H9 (cell line): ENCODE results near the gene DNAJC6. TPM values are rescaled to one million over a fixed set of nuclear protein-coding genes. Genes with fewer than 3 reads are reported as not detected.
A peak's percentile ranks its signal among the peaks of the same experiment; 100 is the strongest.

Experiments
- DNase-seq: peaks from one replicate; pipeline ENCODE4 v3.0.0-alpha.2; 2017
- H2AFZ ChIP-seq: one replicate; pipeline ENCODE4 v1.6.1; 2013; ENCODE audit warnings: mild to moderate bottlenecking, low read length, control low read depth, moderate library complexity
- H2AK5ac ChIP-seq: 2 replicates; pipeline ENCODE4 v1.6.1; 2013; ENCODE audit warnings: low read length, control low read depth, mixed read lengths; ENCODE audit not compliant: insufficient read length
- H2BK120ac ChIP-seq: one replicate; pipeline ENCODE4 v1.6.1; 2013; ENCODE audit warnings: low read depth, mild to moderate bottlenecking, low read length, control low read depth, inconsistent platforms; ENCODE audit not compliant: poor library complexity, severe bottlenecking
- H2BK12ac ChIP-seq: 2 replicates; pipeline ENCODE4 v1.6.1; 2013; ENCODE audit warnings: low read length, control low read depth, mixed read lengths, low read depth; ENCODE audit not compliant: insufficient read length
- H2BK15ac ChIP-seq: 2 replicates; pipeline ENCODE4 v1.6.1; 2013; ENCODE audit warnings: low read depth, low read length, control low read depth
- H2BK20ac ChIP-seq: one replicate; pipeline ENCODE4 v1.6.1; 2013; ENCODE audit warnings: low read depth, mild to moderate bottlenecking, low read length, control low read depth, inconsistent platforms; ENCODE audit not compliant: poor library complexity, severe bottlenecking
- H2BK5ac ChIP-seq: 2 replicates; pipeline ENCODE4 v1.6.1; 2013; ENCODE audit warnings: low read length, control low read depth, mixed read lengths; ENCODE audit not compliant: insufficient read length
- H3K14ac ChIP-seq: 2 replicates; pipeline ENCODE4 v1.6.1; 2013; ENCODE audit warnings: low read length, control low read depth; ENCODE audit not compliant: insufficient read depth
- H3K18ac ChIP-seq: 2 replicates; pipeline ENCODE4 v1.6.1; 2013; ENCODE audit warnings: low read depth, mild to moderate bottlenecking, mixed read lengths, low read length, control low read depth; ENCODE audit not compliant: insufficient read length
- H3K23ac ChIP-seq: 2 replicates; pipeline ENCODE4 v1.6.1; 2013; ENCODE audit warnings: low read length, control low read depth, mixed read lengths, low read depth; ENCODE audit not compliant: insufficient read length
- H3K23me2 ChIP-seq: 2 replicates; pipeline ENCODE4 v1.6.1; 2013; ENCODE audit warnings: low read depth, mild to moderate bottlenecking, mixed read lengths, low read length, control low read depth; ENCODE audit not compliant: insufficient read length, poor library complexity, severe bottlenecking
- H3K27ac ChIP-seq: 2 replicates; pipeline ENCODE4 v1.5.1; 2013; ENCODE audit warnings: low read length, control low read depth, mixed read lengths, low read depth; ENCODE audit not compliant: insufficient read length
- H3K27me3 ChIP-seq: 2 replicates; pipeline ENCODE4 v1.6.1; 2013; ENCODE audit warnings: low read length, control low read depth, inconsistent platforms; ENCODE audit not compliant: insufficient read depth
- H3K4ac ChIP-seq: 2 replicates; pipeline ENCODE4 v1.6.1; 2013; ENCODE audit warnings: low read depth, mild to moderate bottlenecking, control low read depth, inconsistent platforms, low read length, moderate library complexity
- H3K4me1 ChIP-seq: 2 replicates; pipeline ENCODE4 v1.6.1; 2013; ENCODE audit warnings: low read length, control low read depth, inconsistent platforms; ENCODE audit not compliant: insufficient read depth
- H3K4me2 ChIP-seq: 2 replicates; pipeline ENCODE4 v1.6.1; 2013; ENCODE audit warnings: low read length, control low read depth, mixed read lengths; ENCODE audit not compliant: insufficient read length, insufficient read depth
- H3K56ac ChIP-seq: 2 replicates; pipeline ENCODE4 v1.6.1; 2013; ENCODE audit warnings: low read depth, mild to moderate bottlenecking, mixed read lengths, low read length, control low read depth; ENCODE audit not compliant: insufficient read length
- H3K79me1 ChIP-seq: 2 replicates; pipeline ENCODE4 v1.6.1; 2013; ENCODE audit warnings: low read depth, mild to moderate bottlenecking, moderate library complexity, low read length, control low read depth, inconsistent platforms; ENCODE audit not compliant: insufficient read depth, poor library complexity, severe bottlenecking
- H3K79me2 ChIP-seq: 2 replicates; pipeline ENCODE4 v1.6.1; 2013; ENCODE audit warnings: low read length, control low read depth, inconsistent platforms; ENCODE audit not compliant: insufficient read depth
- H3K9ac ChIP-seq: 2 replicates; pipeline ENCODE4 v1.6.1; 2013; ENCODE audit warnings: low read length, control low read depth, mixed read lengths; ENCODE audit not compliant: insufficient read length; ENCODE audit errors: extremely low read depth
- H3K9me3 ChIP-seq: one replicate; pipeline ENCODE4 v1.6.1; 2013; ENCODE audit warnings: low read depth, low read length, inconsistent platforms; ENCODE audit not compliant: control insufficient read depth
- H3T11ph ChIP-seq: one replicate; pipeline ENCODE4 v1.6.1; 2013; ENCODE audit warnings: mild to moderate bottlenecking, low read length, control low read depth, inconsistent platforms
- H4K20me1 ChIP-seq: one replicate; pipeline ENCODE4 v1.6.1; 2013; ENCODE audit not compliant: control insufficient read depth, insufficient read length, insufficient read depth
- H4K5ac ChIP-seq: 2 replicates; pipeline ENCODE4 v1.6.1; 2013; ENCODE audit warnings: low read depth, mild to moderate bottlenecking, mixed read lengths, low read length, control low read depth; ENCODE audit not compliant: insufficient read length
- H4K8ac ChIP-seq: replicated peaks from 2 replicates; pipeline ENCODE4 v1.6.1; 2013; ENCODE audit warnings: low read length, control low read depth, mixed read lengths, low read depth; ENCODE audit not compliant: insufficient read length
- H4K91ac ChIP-seq: 2 replicates; pipeline ENCODE4 v1.6.1; 2013; ENCODE audit warnings: low read depth, mild to moderate bottlenecking, moderate library complexity, mixed read lengths, low read length, control low read depth; ENCODE audit not compliant: insufficient read length
- H3K27ac Mint-ChIP-seq, 3 experiments: 2 replicates in 2 of 3; 3 replicates in 1 of 3; pipeline ENCODE4 v1.8.0; 2020 to 2021; ENCODE audit warnings: mixed read lengths in 3 of 3, mild to moderate bottlenecking in 1 of 3, moderate library complexity in 1 of 3
- H3K27me3 Mint-ChIP-seq: 2 replicates; pipeline ENCODE4 v1.8.0; 2021; ENCODE audit warnings: low read depth, mild to moderate bottlenecking, moderate library complexity, mixed read lengths
- H3K36me3 Mint-ChIP-seq, 3 experiments: 2 replicates in 2 of 3; 3 replicates in 1 of 3; pipeline ENCODE4 v1.8.0; 2020 to 2021; ENCODE audit warnings: low read depth in 3 of 3, mixed read lengths in 3 of 3; ENCODE audit not compliant: insufficient read depth in 1 of 3
- H3K4me1 Mint-ChIP-seq, 2 experiments: 2 replicates each; pipeline ENCODE4 v1.8.0; 2020; ENCODE audit warnings: mixed read lengths in 2 of 2
- H3K4me3 Mint-ChIP-seq, 2 experiments: 2 replicates in 1 of 2; 3 replicates in 1 of 2; pipeline ENCODE4 v1.8.0; 2020 to 2021; ENCODE audit warnings: mild to moderate bottlenecking in 2 of 2, mixed read lengths in 2 of 2, moderate library complexity in 1 of 2
- H3K9me3 Mint-ChIP-seq, 2 experiments: 2 replicates in 1 of 2; 3 replicates in 1 of 2; pipeline ENCODE4 v1.8.0; 2020; ENCODE audit warnings: mild to moderate bottlenecking in 2 of 2, mixed read lengths in 2 of 2, moderate library complexity in 1 of 2
- WGBS: extraction: QIAGEN DNeasy Blood & Tissue Kit; methylation state at CpG from one replicate; pipeline ENCODE4 v1.1.7; 2013; ENCODE audit warnings: missing lambda C conversion rate, low lambda C conversion rate, mixed read lengths; ENCODE audit not compliant: insufficient read length; ENCODE audit errors: extremely low coverage; 5-methylcytosine and 5-hydroxymethylcytosine counted together
- total RNA-seq: library from RNA; stranded (reverse); gene quantifications from 2 replicates; pipeline ENCODE4 v1.2.1, GENCODE V29; 2021
- TF ChIP-seq, protein P1 (sequence below): fragments of 200-600 bp; sonication (generic); conservative IDR thresholded peaks from 3 replicates; pipeline ENCODE4 v1.8.0; 2021; ENCODE audit warnings: antibody characterized with exemption, mild to moderate bottlenecking

Gene DNAJC6
- total RNA-seq, 1 experiment from 2014 or later = 2.2 TPM

DNA sequence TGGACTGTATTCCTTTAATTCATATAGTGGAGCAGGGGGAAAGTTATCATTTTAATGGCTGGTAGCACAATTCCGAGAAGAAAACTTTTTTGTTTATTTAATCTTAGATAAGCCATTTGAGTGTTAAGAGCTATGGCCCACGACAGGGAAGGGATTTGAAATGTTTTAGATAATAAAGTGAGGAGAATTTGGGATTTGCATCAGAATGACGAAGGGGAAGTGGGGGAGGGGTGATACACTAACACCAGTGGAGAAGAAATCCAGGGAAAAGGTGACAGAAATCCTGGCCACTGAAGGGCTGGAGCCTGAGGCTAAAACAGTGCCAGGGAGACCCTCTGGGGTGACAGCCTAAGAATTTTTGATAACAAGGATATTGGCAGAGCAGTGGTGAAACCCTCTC lies 132.1 kb downstream of the DNAJC6 start:
- H3K4me1 ChIP-seq = peaks cover 5% of the 10 kb centered on the region; the same call in 1 of the 2 replicates
- H3K79me2 ChIP-seq = no peaks in the 10 kb centered on the region
- H3K36me3 Mint-ChIP-seq = peaks cover 0 to 20% (median 7%) of the 10 kb centered on the region in 3 experiments; a peak in 4 of 7 replicates
- H3K18ac ChIP-seq = no peak overlapping the region
- H3K9me3 Mint-ChIP-seq = peaks cover 12% of the 10 kb centered on the region in 2 experiments
- H4K5ac ChIP-seq = no peak overlapping the region
- no CpG with 5 or more reads among the region's 3 CpGs for WGBS
- H3K56ac ChIP-seq = no peak overlapping the region
- no peak overlapping the region for H4K91ac ChIP-seq
- no peak overlapping the region for H2BK5ac ChIP-seq
- peak overlapping the region in 2 of 3 experiments; percentile 15 to 31; a peak in 3 of 7 replicates for H3K27ac Mint-ChIP-seq
- TF ChIP-seq, protein P1, sequence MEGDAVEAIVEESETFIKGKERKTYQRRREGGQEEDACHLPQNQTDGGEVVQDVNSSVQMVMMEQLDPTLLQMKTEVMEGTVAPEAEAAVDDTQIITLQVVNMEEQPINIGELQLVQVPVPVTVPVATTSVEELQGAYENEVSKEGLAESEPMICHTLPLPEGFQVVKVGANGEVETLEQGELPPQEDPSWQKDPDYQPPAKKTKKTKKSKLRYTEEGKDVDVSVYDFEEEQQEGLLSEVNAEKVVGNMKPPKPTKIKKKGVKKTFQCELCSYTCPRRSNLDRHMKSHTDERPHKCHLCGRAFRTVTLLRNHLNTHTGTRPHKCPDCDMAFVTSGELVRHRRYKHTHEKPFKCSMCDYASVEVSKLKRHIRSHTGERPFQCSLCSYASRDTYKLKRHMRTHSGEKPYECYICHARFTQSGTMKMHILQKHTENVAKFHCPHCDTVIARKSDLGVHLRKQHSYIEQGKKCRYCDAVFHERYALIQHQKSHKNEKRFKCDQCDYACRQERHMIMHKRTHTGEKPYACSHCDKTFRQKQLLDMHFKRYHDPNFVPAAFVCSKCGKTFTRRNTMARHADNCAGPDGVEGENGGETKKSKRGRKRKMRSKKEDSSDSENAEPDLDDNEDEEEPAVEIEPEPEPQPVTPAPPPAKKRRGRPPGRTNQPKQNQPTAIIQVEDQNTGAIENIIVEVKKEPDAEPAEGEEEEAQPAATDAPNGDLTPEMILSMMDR = no peak
- no peak overlapping the region for H3K4ac ChIP-seq
- no peak for DNase-seq
- no peaks in the 10 kb centered on the region for H4K20me1 ChIP-seq
- H3K27me3 Mint-ChIP-seq = 0 out of 2 replicates have a peak, but pooled peaks cover 2% of the 10 kb centered on the region
- H2BK12ac ChIP-seq = no peak overlapping the region
- no peak overlapping the region for H4K8ac ChIP-seq
- H3K14ac ChIP-seq = no peak overlapping the region
- no peak overlapping the region for H2BK20ac ChIP-seq
- no peak overlapping the region for H2AFZ ChIP-seq
- H3K9ac ChIP-seq = no peak overlapping the region
- H3T11ph ChIP-seq = no peak overlapping the region
- H3K9me3 ChIP-seq = no peaks in the 10 kb centered on the region
- H3K79me1 ChIP-seq = no peaks in the 10 kb centered on the region
- H2BK15ac ChIP-seq = no peak overlapping the region
- no peak overlapping the region for H3K4me3 Mint-ChIP-seq
- H2BK120ac ChIP-seq = no peak overlapping the region
- H3K23ac ChIP-seq = no peak overlapping the region
- H3K23me2 ChIP-seq = no peaks in the 10 kb centered on the region
- no peaks in the 10 kb centered on the region for H3K27me3 ChIP-seq
- peaks cover 40 to 46% of the 10 kb centered on the region in 2 experiments for H3K4me1 Mint-ChIP-seq
- no peak overlapping the region for H2AK5ac ChIP-seq
- H3K4me2 ChIP-seq = no peak overlapping the region
- no peak overlapping the region for H3K27ac ChIP-seq
